ENCODE measurements around the gene MAPKAPK5.
"Not testable (repeated sequence)": the region's sequence is repeated elsewhere in the genome, so short reads cannot be mapped to it uniquely, and the experiment has no call there.

DNA sequence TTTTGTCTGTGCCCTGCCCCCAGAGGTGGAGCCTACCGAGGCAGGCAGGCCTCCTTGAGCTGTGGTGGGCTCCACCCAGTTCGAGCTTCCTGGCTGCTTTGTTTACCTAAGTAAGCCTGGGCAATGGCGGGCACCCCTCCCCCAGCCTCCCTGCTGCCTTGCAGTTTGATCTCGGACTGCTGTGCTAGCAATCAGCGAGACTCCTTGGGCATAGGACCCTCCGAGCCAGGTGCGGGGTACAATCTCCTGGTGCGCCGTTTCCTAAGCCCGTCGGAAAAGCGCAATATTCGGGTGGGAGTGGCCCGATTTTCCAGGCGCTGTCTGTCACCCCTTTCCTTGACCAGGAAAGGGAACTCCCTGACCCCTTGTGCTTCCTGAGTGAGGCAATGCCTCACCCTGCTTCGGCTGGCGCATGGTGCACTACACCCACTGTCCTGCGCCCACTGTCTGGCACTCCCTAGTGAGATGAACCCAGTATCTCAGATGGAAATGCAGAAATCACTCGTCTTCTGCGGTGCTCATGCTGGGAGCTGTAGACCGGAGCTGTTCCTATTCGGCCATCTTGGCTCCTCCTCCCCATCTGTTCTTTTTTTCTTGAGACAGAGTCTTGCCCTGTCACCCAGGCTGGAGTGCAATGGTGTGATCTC, 7.2 kb upstream of the MAPKAPK5 start:
- TF ChIP-seq, protein P1, sequence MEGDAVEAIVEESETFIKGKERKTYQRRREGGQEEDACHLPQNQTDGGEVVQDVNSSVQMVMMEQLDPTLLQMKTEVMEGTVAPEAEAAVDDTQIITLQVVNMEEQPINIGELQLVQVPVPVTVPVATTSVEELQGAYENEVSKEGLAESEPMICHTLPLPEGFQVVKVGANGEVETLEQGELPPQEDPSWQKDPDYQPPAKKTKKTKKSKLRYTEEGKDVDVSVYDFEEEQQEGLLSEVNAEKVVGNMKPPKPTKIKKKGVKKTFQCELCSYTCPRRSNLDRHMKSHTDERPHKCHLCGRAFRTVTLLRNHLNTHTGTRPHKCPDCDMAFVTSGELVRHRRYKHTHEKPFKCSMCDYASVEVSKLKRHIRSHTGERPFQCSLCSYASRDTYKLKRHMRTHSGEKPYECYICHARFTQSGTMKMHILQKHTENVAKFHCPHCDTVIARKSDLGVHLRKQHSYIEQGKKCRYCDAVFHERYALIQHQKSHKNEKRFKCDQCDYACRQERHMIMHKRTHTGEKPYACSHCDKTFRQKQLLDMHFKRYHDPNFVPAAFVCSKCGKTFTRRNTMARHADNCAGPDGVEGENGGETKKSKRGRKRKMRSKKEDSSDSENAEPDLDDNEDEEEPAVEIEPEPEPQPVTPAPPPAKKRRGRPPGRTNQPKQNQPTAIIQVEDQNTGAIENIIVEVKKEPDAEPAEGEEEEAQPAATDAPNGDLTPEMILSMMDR (IDR thresholded peaks at IDR 0.05; ENCODE audit: extremely low read depth in 1 of 2, insufficient read depth in 1 of 2, low read depth in 1 of 2, low read length in 2 of 2): not testable (repeated sequence)
- TF ChIP-seq POLR2AphosphoS5 (IDR thresholded peaks at IDR 0.05; ENCODE audit: insufficient read depth, low read depth, low read length); EZH2 (IDR thresholded peaks at IDR 0.05; ENCODE audit: borderline replicate concordance, low read depth, low read length, severe bottlenecking); POLR2A (IDR thresholded peaks at IDR 0.05; ENCODE audit: low read depth, low read length); MYC (IDR thresholded peaks at IDR 0.05; ENCODE audit: low read depth, low read length); FOS (IDR thresholded peaks at IDR 0.05; ENCODE audit: borderline replicate concordance, insufficient read depth, low read length); GATA2 (IDR thresholded peaks at IDR 0.05; ENCODE audit: insufficient read depth, insufficient read length, low read depth, low read length): not testable (repeated sequence)
- TF ChIP-seq, protein P2, sequence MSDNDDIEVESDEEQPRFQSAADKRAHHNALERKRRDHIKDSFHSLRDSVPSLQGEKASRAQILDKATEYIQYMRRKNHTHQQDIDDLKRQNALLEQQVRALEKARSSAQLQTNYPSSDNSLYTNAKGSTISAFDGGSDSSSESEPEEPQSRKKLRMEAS (IDR thresholded peaks at IDR 0.05; ENCODE audit: insufficient read depth, insufficient read length): not testable (repeated sequence)

Data from endothelial cell of umbilical vein (primary cell).